ENCODE data around the gene PPP2R5E. TPM values are rescaled to one million over a fixed set of nuclear protein-coding genes. Genes with fewer than 3 reads are reported as not detected.

PPP2R5E gene
- total RNA-seq, 1 donor from 2014 or later = 22.3 TPM

DNA sequence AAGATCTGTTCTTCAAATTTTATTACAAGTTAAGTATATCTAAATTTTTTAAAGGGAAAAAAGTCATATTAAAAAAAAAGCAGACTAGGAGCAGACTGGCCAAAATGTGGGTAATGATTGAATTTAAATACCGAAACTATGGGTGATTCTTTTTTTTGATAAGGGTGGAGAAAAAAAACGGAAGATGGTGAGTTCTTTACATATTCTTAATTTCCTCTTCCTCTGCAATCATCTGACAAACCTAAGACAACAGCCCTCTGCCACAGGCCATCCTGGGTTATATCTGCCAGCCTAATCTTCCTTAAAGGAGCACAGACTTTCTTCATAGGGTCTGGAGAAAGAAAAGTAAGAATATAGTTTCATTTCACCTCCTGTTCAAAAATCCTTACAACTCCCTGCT, 108.0 kb downstream of the PPP2R5E start:
- TF ChIP-seq, protein P1, sequence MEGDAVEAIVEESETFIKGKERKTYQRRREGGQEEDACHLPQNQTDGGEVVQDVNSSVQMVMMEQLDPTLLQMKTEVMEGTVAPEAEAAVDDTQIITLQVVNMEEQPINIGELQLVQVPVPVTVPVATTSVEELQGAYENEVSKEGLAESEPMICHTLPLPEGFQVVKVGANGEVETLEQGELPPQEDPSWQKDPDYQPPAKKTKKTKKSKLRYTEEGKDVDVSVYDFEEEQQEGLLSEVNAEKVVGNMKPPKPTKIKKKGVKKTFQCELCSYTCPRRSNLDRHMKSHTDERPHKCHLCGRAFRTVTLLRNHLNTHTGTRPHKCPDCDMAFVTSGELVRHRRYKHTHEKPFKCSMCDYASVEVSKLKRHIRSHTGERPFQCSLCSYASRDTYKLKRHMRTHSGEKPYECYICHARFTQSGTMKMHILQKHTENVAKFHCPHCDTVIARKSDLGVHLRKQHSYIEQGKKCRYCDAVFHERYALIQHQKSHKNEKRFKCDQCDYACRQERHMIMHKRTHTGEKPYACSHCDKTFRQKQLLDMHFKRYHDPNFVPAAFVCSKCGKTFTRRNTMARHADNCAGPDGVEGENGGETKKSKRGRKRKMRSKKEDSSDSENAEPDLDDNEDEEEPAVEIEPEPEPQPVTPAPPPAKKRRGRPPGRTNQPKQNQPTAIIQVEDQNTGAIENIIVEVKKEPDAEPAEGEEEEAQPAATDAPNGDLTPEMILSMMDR (IDR thresholded peaks at IDR 0.05; ENCODE audit: insufficient read depth, low read length, poor library complexity, severe bottlenecking) = no peak
- Histone ChIP-seq H3K4me3 (ENCODE audit: low read depth, low read length) (no peak overlapping the region), H3K27me3 (ENCODE audit: control insufficient read depth, insufficient read depth, low read length) (no peaks in the 10 kb centered on the region), H3K36me3 (ENCODE audit: control insufficient read depth, insufficient read depth, low read length) (no peaks in the 10 kb centered on the region)
- no peak for DNase-seq (ENCODE audit: low read depth)

DNA sequence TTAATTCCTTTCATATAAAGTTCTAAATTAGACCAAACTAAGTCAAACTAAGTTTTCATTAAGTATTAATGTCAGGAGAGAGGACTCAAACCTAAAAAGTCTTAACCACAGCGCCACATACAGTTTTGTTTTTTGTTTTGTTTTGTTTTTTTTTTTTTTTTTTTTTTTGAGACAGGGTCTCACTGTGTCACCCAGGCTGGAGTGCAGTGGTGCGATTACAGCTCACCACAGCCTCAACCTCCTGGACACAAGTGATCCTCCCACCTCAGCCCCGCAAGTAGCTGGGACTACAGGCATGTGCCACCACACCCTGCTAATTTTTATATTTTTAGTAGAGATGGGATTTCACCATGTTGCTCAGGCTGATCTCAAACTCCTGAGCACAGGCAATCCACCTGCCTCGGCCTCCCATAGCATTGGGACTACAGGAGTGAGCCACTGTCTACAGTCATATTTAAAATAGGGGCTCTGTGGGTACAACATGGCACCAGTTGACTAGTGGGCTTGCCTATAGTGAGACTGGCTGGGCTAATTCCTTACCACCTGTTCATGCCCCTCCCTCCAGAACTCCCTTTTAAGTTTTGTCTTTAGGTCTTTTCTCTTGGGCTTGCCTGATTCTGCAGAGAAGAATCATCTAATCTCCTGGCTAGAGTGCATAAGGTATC, 110.2 kb downstream of the PPP2R5E start:
- H3K4me3 ChIP-seq (ENCODE audit: low read depth, low read length) = no peak overlapping the region
- TF ChIP-seq, protein P1 (IDR thresholded peaks at IDR 0.05; ENCODE audit: insufficient read depth, low read length, poor library complexity, severe bottlenecking) = no peak
- no peaks in the 10 kb centered on the region for H3K36me3 ChIP-seq (ENCODE audit: control insufficient read depth, insufficient read depth, low read length)
- no peaks in the 10 kb centered on the region for H3K27me3 ChIP-seq (ENCODE audit: control insufficient read depth, insufficient read depth, low read length)
- no peak for DNase-seq (ENCODE audit: low read depth)

DNA sequence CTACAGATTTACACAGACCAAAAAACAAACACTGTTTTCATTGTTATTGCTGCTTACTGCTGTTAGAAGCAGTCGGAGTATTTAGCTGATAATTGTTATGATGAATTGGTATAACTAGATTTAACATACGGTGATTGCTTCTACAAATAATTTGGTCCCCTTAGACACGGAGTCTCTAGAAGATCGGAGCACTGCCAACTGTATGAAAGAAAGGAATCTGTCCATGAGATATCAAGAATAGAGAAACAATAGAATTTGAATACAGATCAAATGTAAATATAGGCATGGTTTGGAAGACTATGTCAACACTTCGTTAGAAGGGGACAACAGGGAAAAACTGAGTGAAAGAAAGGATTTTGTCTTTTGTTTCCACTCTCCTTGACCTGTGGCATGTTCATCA, 110.9 kb downstream of the PPP2R5E start:
- no peaks in the 10 kb centered on the region for H3K27me3 ChIP-seq (ENCODE audit: control insufficient read depth, insufficient read depth, low read length)
- no peak overlapping the region for H3K4me3 ChIP-seq (ENCODE audit: low read depth, low read length)
- H3K36me3 ChIP-seq (ENCODE audit: control insufficient read depth, insufficient read depth, low read length) = no peaks in the 10 kb centered on the region
- TF ChIP-seq, protein P1 (IDR thresholded peaks at IDR 0.05; ENCODE audit: insufficient read depth, low read length, poor library complexity, severe bottlenecking) = no peak
- no peak for DNase-seq (ENCODE audit: low read depth)

DNA sequence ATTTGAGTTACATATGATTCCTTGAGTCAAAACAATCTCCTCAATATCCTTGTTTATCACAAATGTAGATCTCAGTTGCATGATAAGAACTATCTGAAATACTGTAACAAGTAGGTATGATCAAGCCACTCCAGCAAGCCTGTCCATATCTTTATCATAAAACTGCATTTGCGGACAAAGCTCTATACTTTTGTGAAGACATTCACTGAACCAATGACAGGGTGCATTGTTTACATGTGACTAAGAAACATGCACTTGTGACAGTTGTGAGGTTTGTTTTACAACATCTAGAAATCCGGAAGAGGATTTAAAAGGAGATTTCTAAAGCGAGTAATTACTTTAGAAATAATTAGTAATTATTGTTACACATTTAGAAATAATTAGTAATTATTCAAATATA, 111.7 kb downstream of the PPP2R5E start:
- Histone ChIP-seq H3K36me3 (ENCODE audit: control insufficient read depth, insufficient read depth, low read length) (no peaks in the 10 kb centered on the region), H3K27me3 (ENCODE audit: control insufficient read depth, insufficient read depth, low read length) (no peaks in the 10 kb centered on the region), H3K4me3 (ENCODE audit: low read depth, low read length) (no peak overlapping the region)
- DNase-seq (ENCODE audit: low read depth) = no peak
- TF ChIP-seq, protein P1 (IDR thresholded peaks at IDR 0.05; ENCODE audit: insufficient read depth, low read length, poor library complexity, severe bottlenecking) = no peak

DNA sequence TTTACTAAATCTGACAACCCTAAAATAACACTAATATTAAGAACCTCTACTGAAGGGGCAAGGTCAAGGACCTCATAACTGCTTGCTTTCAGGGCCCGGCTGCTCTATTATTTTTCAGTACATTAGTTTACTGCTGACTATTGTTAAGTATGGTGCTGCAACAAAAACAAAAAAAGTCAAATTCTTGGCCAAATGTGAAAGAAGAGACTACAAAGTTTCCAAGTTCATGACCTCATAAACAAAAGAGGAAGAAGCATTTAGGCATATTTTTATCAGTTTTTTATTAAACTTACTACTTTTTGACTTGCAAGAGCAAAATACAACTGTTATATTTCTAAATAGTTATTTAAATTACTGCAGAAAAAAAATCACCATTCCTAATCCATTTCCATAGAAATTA, 114.7 kb downstream of the PPP2R5E start:
- no peak overlapping the region for H3K4me3 ChIP-seq (ENCODE audit: low read depth, low read length)
- no peak for DNase-seq (ENCODE audit: low read depth)
- no peaks in the 10 kb centered on the region for H3K36me3 ChIP-seq (ENCODE audit: control insufficient read depth, insufficient read depth, low read length)
- TF ChIP-seq, protein P1 (IDR thresholded peaks at IDR 0.05; ENCODE audit: insufficient read depth, low read length, poor library complexity, severe bottlenecking) = no peak
- H3K27me3 ChIP-seq (ENCODE audit: control insufficient read depth, insufficient read depth, low read length) = no peaks in the 10 kb centered on the region

DNA sequence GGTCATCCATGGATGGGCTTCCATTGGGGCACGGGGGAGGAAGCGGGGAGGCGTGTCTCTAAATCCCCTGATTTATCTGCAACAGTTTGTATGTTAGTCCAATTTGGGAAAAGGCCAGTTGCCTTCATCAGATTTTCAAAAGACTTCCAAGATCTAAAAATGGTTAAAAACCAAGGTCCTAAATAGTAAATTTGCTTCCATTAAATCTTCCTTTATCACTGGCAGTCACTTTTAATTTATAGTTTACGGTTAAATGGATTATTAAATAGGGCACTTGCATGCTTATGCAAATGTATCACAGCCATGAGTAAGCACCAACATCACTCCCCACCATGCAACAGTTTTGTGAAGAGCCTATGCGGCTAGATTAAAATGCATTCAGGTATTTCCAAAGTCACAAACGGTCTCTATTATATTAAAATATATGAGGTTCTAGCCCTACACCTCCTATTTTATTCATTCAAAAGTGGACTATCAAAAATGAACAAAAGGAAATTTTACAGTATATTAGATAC, 116.3 kb downstream of the PPP2R5E start:
- Histone ChIP-seq H3K4me3 (ENCODE audit: low read depth, low read length) (no peak overlapping the region), H3K36me3 (ENCODE audit: control insufficient read depth, insufficient read depth, low read length) (no peaks in the 10 kb centered on the region), H3K27me3 (ENCODE audit: control insufficient read depth, insufficient read depth, low read length) (no peaks in the 10 kb centered on the region)
- no peak for DNase-seq (ENCODE audit: low read depth)
- TF ChIP-seq, protein P1 (IDR thresholded peaks at IDR 0.05; ENCODE audit: insufficient read depth, low read length, poor library complexity, severe bottlenecking) = no peak

Data from kidney epithelial cell (primary cell).